AG04450 (cell line): ENCODE measurements around the gene KIF6. TPM values are rescaled to one million over a fixed set of nuclear protein-coding genes. Genes with fewer than 3 reads are reported as not detected.

Experiments used
- CTCF ChIA-PET: fragments of 300-600, 350-600 bp; formaldehyde crosslinking; extraction: SDS; loops from one replicate; lab custom pipeline; 2022; ENCODE audit warnings: antibody characterized with exemption, inconsistent platforms; lab: Charles Lee
- POLR2A ChIA-PET: fragments of 350-600 bp; formaldehyde crosslinking; extraction: SDS; loops from one replicate; lab custom pipeline; 2021; ENCODE audit warnings: antibody characterized with exemption, inconsistent platforms; lab: Yijun Ruan, JAX
- DNase-seq: peaks from one replicate; pipeline ENCODE4 v3.0.0-alpha.2; 2011; ENCODE audit warnings: low read depth, low spot score
- H3K27ac ChIP-seq: one replicate; pipeline ENCODE4 v1.5.1; 2012; ENCODE audit warnings: low read depth, low read length, control low read depth
- H3K27me3 ChIP-seq: one replicate; pipeline ENCODE4 v1.6.0; 2012; ENCODE audit warnings: low read length; ENCODE audit not compliant: control insufficient read depth, insufficient read depth
- H3K4me3 ChIP-seq: 2 replicates; pipeline ENCODE4 v1.5.1; 2011; ENCODE audit warnings: mild to moderate bottlenecking, low read depth, low read length, control low read depth
- H3K9me3 ChIP-seq: 2 replicates; pipeline ENCODE4 v1.5.1; 2012; ENCODE audit warnings: low read length; ENCODE audit not compliant: control insufficient read depth, insufficient read depth
- polyA plus RNA-seq: library from polyadenylated mRNA; depleted of rRNA; stranded (reverse); fragments of >200 nt; gene quantifications from 2 replicates; pipeline ENCODE4 v1.2.3, GENCODE V29; 2011
- TF ChIP-seq, protein P1 (sequence below): IDR thresholded peaks from 2 replicates; pipeline ENCODE4 v1.5.1; 2011; ENCODE audit warnings: low read depth, low read length, control low read depth, inconsistent platforms

The KIF6 gene
- polyA plus RNA-seq, 1 experiment: 0.02 TPM

- H3K4me3 ChIP-seq: no peak overlapping the region
- no peak for DNase-seq
- no peaks in the 10 kb centered on the region for H3K27me3 ChIP-seq
- ChIA-PET CTCF (no interaction called here), POLR2A (no interaction called here)
- no peak overlapping the region for H3K27ac ChIP-seq
- H3K9me3 ChIP-seq: no peaks in the 10 kb centered on the region
- TF ChIP-seq, protein P1, sequence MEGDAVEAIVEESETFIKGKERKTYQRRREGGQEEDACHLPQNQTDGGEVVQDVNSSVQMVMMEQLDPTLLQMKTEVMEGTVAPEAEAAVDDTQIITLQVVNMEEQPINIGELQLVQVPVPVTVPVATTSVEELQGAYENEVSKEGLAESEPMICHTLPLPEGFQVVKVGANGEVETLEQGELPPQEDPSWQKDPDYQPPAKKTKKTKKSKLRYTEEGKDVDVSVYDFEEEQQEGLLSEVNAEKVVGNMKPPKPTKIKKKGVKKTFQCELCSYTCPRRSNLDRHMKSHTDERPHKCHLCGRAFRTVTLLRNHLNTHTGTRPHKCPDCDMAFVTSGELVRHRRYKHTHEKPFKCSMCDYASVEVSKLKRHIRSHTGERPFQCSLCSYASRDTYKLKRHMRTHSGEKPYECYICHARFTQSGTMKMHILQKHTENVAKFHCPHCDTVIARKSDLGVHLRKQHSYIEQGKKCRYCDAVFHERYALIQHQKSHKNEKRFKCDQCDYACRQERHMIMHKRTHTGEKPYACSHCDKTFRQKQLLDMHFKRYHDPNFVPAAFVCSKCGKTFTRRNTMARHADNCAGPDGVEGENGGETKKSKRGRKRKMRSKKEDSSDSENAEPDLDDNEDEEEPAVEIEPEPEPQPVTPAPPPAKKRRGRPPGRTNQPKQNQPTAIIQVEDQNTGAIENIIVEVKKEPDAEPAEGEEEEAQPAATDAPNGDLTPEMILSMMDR: no peak
Measured at GRCh38 chr6:39769012-39769411, 43.8 kb upstream of the KIF6 start.

DNA sequence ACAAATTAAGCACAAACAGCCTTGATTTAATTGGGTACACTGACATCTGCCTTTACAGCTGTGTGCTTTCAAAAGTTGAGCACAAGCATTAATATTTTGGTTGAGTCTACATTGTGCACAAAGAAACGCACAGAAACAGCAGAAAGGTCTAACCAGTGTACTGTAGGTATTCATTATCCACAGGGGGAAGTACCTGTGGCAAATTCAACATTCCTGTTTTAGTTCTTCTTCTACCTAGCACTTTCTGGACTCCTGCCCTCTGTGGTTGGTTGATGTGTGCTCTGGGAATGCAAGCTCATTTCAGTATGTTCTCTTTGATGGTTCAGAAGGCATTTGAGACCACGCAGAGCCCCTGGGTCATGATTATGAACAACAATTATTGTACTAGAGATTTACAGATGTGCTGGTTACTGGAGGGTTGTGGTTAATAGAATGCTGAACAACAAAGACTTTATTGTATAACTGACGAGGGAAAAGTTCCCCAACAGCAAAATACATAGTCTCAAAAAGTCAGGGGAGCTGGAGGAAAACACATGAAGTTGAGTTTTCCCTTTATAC is 40.4 kb upstream of the KIF6 start:
- DNase-seq: no peak
- no peaks in the 10 kb centered on the region for H3K27me3 ChIP-seq
- H3K4me3 ChIP-seq: no peak overlapping the region
- ChIA-PET CTCF (no interaction called here), POLR2A (no interaction called here)
- no peaks in the 10 kb centered on the region for H3K9me3 ChIP-seq
- no peak overlapping the region for H3K27ac ChIP-seq
- TF ChIP-seq, protein P1: no peak

DNA sequence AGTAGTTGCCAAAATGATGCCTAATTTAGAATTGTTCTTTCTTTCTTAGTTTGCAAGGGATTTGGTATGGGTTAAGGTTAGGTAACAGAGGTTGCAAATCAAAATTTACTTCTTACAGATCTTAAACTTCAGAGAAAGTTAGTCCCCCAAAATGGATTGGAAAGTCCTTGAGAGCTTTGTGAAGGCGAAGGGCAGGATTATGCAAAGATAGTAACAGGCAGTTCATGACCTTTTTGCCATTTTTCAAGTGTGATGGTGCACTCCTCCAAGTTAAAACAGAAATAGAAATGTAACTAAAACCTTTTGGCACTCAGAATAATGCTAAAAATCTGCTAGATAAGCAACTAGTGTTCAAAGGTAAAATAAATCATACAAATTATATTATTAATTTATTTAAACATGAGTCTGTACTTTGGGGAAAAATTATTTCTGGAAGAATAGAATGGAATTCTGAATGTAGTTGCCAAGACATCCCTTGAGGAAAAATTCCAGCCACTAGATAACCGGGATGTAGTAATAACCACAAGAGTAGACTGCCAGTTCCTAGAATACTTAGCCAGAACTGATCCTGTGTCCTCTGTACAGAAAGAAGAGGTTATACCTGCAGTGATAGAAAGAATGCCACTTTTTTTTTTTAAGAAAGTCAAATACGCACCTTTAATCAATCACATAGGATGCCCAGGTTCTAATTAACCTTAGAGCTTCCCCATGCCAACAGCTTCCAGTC is 35.2 kb upstream of the KIF6 start:
- TF ChIP-seq, protein P1: no peak
- no peak for DNase-seq
- CTCF ChIA-PET: no interaction called here

DNA sequence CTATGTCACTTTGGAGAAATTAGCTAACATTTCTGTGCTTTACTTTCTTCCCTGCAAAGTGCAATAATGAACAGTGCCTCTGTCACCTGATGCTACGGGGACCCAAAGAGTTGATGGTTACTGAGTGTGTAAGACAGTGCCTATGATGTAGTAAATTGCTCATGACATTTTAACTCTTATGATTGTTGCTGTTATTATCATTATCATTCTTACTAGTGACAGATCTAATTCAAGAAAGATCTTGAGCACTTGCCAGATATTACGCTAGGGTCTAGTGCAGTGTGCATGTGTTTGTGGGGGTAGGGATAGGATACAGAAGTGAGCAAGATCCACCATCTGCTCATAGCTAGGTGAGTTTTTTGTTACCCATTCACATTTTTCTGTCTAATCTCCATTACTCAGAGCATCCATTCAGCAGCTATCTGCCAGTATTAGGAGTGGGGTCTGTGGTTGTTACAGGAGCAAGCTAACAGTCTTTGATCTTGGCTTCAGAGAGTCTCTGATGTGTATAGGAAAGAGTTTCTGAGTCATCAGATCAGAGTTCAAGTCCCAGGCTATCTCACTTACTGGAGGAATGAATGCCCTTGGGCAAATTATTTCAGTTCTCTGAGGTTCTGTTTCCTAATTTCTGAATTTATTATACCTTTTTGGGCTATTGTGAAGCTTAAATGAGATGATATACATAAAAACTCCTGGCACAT is 33.8 kb upstream of the KIF6 start:
- Histone ChIP-seq H3K9me3 (no peaks in the 10 kb centered on the region), H3K27ac (no peak overlapping the region), H3K27me3 (no peaks in the 10 kb centered on the region), H3K4me3 (no peak overlapping the region)
- DNase-seq: no peak
- TF ChIP-seq, protein P1: no peak
- POLR2A ChIA-PET: no interaction called here
- CTCF ChIA-PET: interaction anchor here (1.3 kb wide), 1 partner anchor 397 kb away, joined by 4 read pairs; no protein-coding TSS in a partner anchor

More for the DNA sequence above, 35.2 kb upstream of the KIF6 start:
- Histone ChIP-seq H3K9me3 (no peaks in the 10 kb centered on the region), H3K4me3 (no peak overlapping the region), H3K27ac (no peak overlapping the region), H3K27me3 (no peaks in the 10 kb centered on the region)
- POLR2A ChIA-PET: no interaction called here

DNA sequence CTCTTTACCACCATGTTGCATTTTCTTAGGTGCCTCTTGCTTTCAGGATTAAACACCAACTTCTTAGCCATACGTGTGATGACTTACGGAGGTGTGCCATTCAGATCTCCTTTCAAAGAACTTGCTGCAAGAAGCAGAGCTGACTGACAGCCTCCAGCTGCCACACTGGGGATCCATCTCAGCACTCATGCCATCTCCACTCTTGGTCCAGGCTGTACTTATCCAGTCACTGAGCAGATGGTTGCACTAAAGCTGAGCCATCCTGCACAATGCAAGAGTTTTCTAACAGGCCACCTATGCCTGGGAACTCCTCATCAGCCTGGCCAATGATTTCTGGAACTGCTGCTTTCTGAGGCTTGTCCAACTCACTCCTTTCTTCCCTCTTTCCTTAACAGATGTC is 31.4 kb upstream of the KIF6 start:
- TF ChIP-seq, protein P1: no peak
- H3K27me3 ChIP-seq: no peaks in the 10 kb centered on the region
- ChIA-PET CTCF (no interaction called here), POLR2A (no interaction called here)
- no peak overlapping the region for H3K27ac ChIP-seq
- no peak for DNase-seq
- no peak overlapping the region for H3K4me3 ChIP-seq
- H3K9me3 ChIP-seq: no peaks in the 10 kb centered on the region
